OCI-LY3 (cell line): ENCODE measurements around the gene RBMS3.

Source experiments
- H2AFZ ChIP-seq: fragments of 200-600, 300-600 bp; shearing (Covaris generic); 2 replicates; pipeline ENCODE4 v1.6.0; 2014; ENCODE audit warnings: antibody characterized with exemption, low read depth, low read length
- H3K27ac ChIP-seq: fragments of 200-600, 300-600 bp; sonication (generic); 2 replicates; pipeline ENCODE4 v1.5.1; 2014; ENCODE audit warnings: mild to moderate bottlenecking, low read length, moderate library complexity, mixed read lengths
- H3K27me3 ChIP-seq: fragments of 200-600, 300-600 bp; sonication (generic); 2 replicates; pipeline ENCODE4 v1.6.1; 2014; ENCODE audit warnings: low read depth, low read length, mixed read lengths
- H3K36me3 ChIP-seq: fragments of 200-600, 300-600 bp; sonication (generic); replicated peaks from 2 replicates; pipeline ENCODE3; 2014; ENCODE audit warnings: low read depth, low read length, mixed read lengths
- H3K4me1 ChIP-seq: fragments of 300-600, 200-600 bp; sonication (generic); 2 replicates; pipeline ENCODE4 v1.6.1; 2014; ENCODE audit warnings: low read length, mixed read lengths
- H3K4me2 ChIP-seq: fragments of 200-600, 300-600 bp; sonication (generic); 2 replicates; pipeline ENCODE4 v1.6.1; 2014; ENCODE audit warnings: low read length, mixed read lengths
- H3K4me3 ChIP-seq: fragments of 300-600, 200-600 bp; sonication (generic); 2 replicates; pipeline ENCODE4 v1.5.1; 2014; ENCODE audit warnings: antibody characterized with exemption, mild to moderate bottlenecking, low read length, moderate library complexity
- H3K79me2 ChIP-seq: fragments of 300-600, 200-600 bp; shearing (Covaris generic); 2 replicates; pipeline ENCODE4 v1.6.1; 2014; ENCODE audit warnings: mild to moderate bottlenecking, low read length, mixed read lengths
- H3K9ac ChIP-seq: fragments of 300-600, 200-600 bp; shearing (Covaris generic); 2 replicates; pipeline ENCODE4 v1.6.0; 2014; ENCODE audit warnings: mild to moderate bottlenecking, low read length, moderate library complexity
- H3K9me3 ChIP-seq: fragments of 200-600, 300-600 bp; shearing (Covaris generic); 2 replicates; pipeline ENCODE4 v1.6.1; 2014; ENCODE audit warnings: low read length, mixed read lengths; ENCODE audit not compliant: insufficient read depth
- H4K20me1 ChIP-seq: fragments of 200-600, 300-600 bp; sonication (generic); 2 replicates; pipeline ENCODE4 v1.6.1; 2016; ENCODE audit warnings: low read length, mixed read lengths; ENCODE audit not compliant: insufficient read depth
- EZH2phosphoT487 ChIP-seq: fragments of 200-600 bp; shearing (Covaris generic); IDR thresholded peaks from 2 replicates; pipeline ENCODE4 v1.6.1; 2018; ENCODE audit warnings: antibody characterized with exemption, mixed run types, low read depth
- TF ChIP-seq, protein P1 (sequence below): fragments of 200-600, 300-600 bp; sonication (generic); IDR thresholded peaks from 2 replicates; pipeline ENCODE4 v1.5.1; 2014; ENCODE audit warnings: antibody characterized with exemption, low read length, low read depth

RBMS3 gene

DNA sequence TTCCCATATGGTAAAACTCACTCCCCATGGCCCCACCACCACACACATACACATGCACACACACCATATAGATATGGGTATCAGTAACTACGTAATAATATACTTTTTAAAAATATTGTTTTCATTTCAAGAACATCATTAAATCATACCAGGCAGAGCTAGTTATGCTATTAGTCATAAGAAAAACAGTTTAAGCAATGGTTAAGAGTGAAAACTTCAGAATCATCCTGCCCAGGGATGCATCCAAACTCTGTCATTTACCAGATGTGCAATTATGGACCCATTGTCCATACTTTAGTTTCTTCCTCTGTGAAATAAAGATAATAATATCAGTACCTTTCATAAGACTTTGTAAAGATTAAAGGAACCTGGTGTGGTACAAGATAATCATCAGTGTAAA lies 608.3 kb downstream of the RBMS3 start:
- Histone ChIP-seq H3K9me3 (no peaks in the 10 kb centered on the region), H4K20me1 (no peaks in the 10 kb centered on the region), H3K27ac (no peak overlapping the region), H3K36me3 (no peaks in the 10 kb centered on the region), H3K27me3 (no peaks in the 10 kb centered on the region), H3K4me1 (no peaks in the 10 kb centered on the region), H2AFZ (no peak overlapping the region), H3K9ac (no peak overlapping the region), H3K4me3 (no peak overlapping the region), H3K79me2 (no peaks in the 10 kb centered on the region), H3K4me2 (no peak overlapping the region)
- TF ChIP-seq, protein P1, sequence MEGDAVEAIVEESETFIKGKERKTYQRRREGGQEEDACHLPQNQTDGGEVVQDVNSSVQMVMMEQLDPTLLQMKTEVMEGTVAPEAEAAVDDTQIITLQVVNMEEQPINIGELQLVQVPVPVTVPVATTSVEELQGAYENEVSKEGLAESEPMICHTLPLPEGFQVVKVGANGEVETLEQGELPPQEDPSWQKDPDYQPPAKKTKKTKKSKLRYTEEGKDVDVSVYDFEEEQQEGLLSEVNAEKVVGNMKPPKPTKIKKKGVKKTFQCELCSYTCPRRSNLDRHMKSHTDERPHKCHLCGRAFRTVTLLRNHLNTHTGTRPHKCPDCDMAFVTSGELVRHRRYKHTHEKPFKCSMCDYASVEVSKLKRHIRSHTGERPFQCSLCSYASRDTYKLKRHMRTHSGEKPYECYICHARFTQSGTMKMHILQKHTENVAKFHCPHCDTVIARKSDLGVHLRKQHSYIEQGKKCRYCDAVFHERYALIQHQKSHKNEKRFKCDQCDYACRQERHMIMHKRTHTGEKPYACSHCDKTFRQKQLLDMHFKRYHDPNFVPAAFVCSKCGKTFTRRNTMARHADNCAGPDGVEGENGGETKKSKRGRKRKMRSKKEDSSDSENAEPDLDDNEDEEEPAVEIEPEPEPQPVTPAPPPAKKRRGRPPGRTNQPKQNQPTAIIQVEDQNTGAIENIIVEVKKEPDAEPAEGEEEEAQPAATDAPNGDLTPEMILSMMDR, result no peak
- no peak for TF ChIP-seq EZH2phosphoT487

DNA sequence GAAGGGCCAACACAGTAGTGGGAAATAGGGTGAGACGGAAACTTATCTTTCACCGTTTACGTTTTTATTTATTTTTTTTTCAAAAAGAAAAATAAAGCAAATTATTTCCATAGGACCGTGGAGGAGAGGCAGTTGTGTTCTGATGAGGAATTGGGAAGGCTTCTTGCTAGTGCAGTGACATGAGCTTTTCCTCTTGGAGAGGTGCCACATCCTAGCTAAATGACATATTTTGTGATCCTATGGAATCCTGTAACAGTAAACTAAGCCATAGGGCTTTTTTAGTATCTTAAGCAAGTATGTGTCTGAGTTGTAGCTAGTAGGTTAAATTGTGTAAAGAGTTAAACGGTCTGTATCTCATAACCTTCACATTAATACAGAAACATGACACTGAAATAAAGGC lies 609.9 kb downstream of the RBMS3 start:
- Histone ChIP-seq H3K4me3 (no peak overlapping the region), H3K4me1 (no peaks in the 10 kb centered on the region), H3K27ac (no peak overlapping the region), H3K27me3 (no peaks in the 10 kb centered on the region), H3K9ac (no peak overlapping the region), H4K20me1 (no peaks in the 10 kb centered on the region), H3K9me3 (no peaks in the 10 kb centered on the region), H3K36me3 (no peaks in the 10 kb centered on the region), H3K4me2 (no peak overlapping the region), H3K79me2 (no peaks in the 10 kb centered on the region), H2AFZ (no peak overlapping the region)
- TF ChIP-seq EZH2phosphoT487, result no peak

DNA sequence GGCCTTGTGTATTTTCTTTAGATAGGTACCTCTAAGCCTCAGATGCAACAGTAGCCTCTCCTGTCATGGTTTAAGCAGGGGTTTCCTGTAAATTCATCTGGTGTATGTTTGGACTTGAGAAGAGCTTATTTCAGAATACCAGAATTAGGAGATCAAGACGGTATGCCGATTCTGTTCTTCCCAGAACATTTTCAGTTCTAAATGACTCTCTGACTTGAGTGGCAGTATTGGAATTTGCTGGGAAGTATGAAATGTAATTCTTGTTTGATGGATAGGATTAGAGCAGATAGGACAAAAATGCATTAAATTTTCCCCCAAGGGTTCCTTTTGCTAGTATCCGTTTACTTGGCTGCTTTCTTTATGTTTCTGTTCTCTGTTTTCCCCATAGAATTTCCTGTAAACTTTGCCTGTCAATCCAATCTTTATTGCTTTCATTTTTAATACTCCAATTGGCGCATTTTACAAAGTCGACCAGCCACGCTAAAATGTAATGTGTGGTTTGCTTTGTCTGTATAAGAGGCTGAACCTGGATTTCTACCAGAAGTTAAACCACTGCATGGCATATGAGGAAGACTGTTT lies 612.2 kb downstream of the RBMS3 start:
- Histone ChIP-seq H3K9me3 (no peaks in the 10 kb centered on the region), H3K9ac (no peak overlapping the region), H2AFZ (no peak overlapping the region), H3K36me3 (no peaks in the 10 kb centered on the region), H3K4me1 (no peaks in the 10 kb centered on the region), H4K20me1 (no peaks in the 10 kb centered on the region), H3K4me3 (no peak overlapping the region), H3K27me3 (no peaks in the 10 kb centered on the region), H3K4me2 (no peak overlapping the region), H3K27ac (no peak overlapping the region), H3K79me2 (no peaks in the 10 kb centered on the region)
- TF ChIP-seq, protein P1, result no peak
- TF ChIP-seq EZH2phosphoT487, result no peak

DNA sequence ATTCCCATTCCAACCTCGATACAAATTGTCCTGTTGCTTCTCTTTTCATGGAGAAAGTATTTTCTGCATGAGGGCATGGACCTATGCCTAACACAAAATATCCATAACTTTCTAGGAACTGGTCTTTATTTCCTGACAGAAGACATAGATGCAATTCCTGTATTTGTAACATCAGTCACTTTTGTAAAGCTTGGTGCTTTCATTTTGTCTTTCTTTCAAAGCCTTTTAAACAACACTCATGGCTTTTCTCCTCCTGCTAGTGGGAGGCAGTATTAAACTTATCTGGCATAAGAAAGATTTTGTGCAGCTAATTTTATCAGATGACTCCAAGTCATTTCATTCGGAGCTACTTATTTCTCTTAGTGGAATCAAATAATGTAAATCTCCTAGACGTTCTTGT lies 616.0 kb downstream of the RBMS3 start:
- no peak overlapping the region for H3K4me2 ChIP-seq
- TF ChIP-seq, protein P1, result no peak
- no peak for TF ChIP-seq EZH2phosphoT487

More for the DNA sequence above, 616.0 kb downstream of the RBMS3 start:
- Histone ChIP-seq H3K4me3 (no peak overlapping the region), H2AFZ (no peak overlapping the region), H3K9ac (no peak overlapping the region), H3K79me2 (no peaks in the 10 kb centered on the region), H3K27ac (no peak overlapping the region), H4K20me1 (no peaks in the 10 kb centered on the region), H3K27me3 (no peaks in the 10 kb centered on the region), H3K4me1 (no peaks in the 10 kb centered on the region), H3K36me3 (no peaks in the 10 kb centered on the region), H3K9me3 (no peaks in the 10 kb centered on the region)
